Loucy (cell line): ENCODE measurements around the gene ZNF407.

Experiments
- CTCF ChIP-seq: fragments of 200-600 bp; sonication (generic); conservative IDR thresholded peaks from 2 replicates; pipeline ENCODE4 v1.5.1; 2014; ENCODE audit warnings: mild to moderate bottlenecking, antibody characterized with exemption, low read length
- EZH2phosphoT487 ChIP-seq: fragments of 200-600 bp; IDR thresholded peaks from 2 replicates; pipeline ENCODE4 v1.6.1; 2018; ENCODE audit warnings: antibody characterized with exemption, mild to moderate bottlenecking, moderate library complexity, borderline replicate concordance

GRCh38 chr18:74623047-74623816 is 25.6 kb downstream of the ZNF407 start:
- TF ChIP-seq CTCF (peak; percentile 64), EZH2phosphoT487 (no peak)
